ENCODE data around the gene NAALADL2. TPM values are rescaled to one million over a fixed set of nuclear protein-coding genes. Genes with fewer than 3 reads are reported as not detected.

Gene NAALADL2
- total RNA-seq, 1 donor from 2014 or later = 11.5 TPM

DNA sequence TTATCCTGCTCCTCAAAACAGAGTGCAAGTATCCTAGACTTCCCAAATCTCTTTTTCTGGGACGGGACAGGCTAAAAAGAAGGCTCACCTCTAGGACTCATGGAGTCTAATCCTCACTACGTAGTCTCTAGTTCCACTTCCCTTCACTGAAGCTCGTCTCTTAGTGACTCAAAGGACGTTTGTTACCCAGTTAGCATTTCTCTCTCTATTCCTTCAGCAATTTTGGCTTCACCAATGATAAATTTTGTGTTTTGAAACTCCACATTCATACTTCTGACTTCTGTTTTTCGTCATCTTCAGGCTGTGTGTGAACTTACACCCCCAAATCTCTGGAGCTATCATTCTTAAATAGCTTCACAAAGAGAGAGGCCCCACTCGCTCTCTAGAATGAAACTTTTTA is 627.1 kb downstream of the NAALADL2 start:
- H3K27me3 Mint-ChIP-seq (ENCODE audit: insufficient read depth, low read depth) = no peaks in the 10 kb centered on the region
- Histone ChIP-seq H3K9me3 (ENCODE audit: low read depth) (no peaks in the 10 kb centered on the region), H3F3A (ENCODE audit: low read depth) (no peaks in the 10 kb centered on the region), H3K4me3 (no peak overlapping the region), H3K4me1 (no peaks in the 10 kb centered on the region), H4K20me1 (ENCODE audit: low read depth) (no peaks in the 10 kb centered on the region), H3K9ac (no peak overlapping the region), H3K36me3 (no peaks in the 10 kb centered on the region), H3K79me2 (ENCODE audit: low read depth) (no peaks in the 10 kb centered on the region), H3K4me2 (no peak overlapping the region), H2AFZ (replicated peaks) (no peak overlapping the region), H3K27ac (no peak overlapping the region), H3K27me3 (no peaks in the 10 kb centered on the region)
- H3K36me3 Mint-ChIP-seq = no peaks in the 10 kb centered on the region
- no peak overlapping the region for H3K27ac Mint-ChIP-seq
- H3K4me1 Mint-ChIP-seq = no peaks in the 10 kb centered on the region
- TF ChIP-seq, protein P1, sequence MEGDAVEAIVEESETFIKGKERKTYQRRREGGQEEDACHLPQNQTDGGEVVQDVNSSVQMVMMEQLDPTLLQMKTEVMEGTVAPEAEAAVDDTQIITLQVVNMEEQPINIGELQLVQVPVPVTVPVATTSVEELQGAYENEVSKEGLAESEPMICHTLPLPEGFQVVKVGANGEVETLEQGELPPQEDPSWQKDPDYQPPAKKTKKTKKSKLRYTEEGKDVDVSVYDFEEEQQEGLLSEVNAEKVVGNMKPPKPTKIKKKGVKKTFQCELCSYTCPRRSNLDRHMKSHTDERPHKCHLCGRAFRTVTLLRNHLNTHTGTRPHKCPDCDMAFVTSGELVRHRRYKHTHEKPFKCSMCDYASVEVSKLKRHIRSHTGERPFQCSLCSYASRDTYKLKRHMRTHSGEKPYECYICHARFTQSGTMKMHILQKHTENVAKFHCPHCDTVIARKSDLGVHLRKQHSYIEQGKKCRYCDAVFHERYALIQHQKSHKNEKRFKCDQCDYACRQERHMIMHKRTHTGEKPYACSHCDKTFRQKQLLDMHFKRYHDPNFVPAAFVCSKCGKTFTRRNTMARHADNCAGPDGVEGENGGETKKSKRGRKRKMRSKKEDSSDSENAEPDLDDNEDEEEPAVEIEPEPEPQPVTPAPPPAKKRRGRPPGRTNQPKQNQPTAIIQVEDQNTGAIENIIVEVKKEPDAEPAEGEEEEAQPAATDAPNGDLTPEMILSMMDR (IDR thresholded peaks at IDR 0.05) = no peak
- TF ChIP-seq EZH2 (IDR thresholded peaks at IDR 0.05) = no peak
- TF ChIP-seq EZH2phosphoT487 (IDR thresholded peaks at IDR 0.05) = no peak
- no peak for DNase-seq (ENCODE audit: low spot score)
- no peaks in the 10 kb centered on the region for H3K9me3 Mint-ChIP-seq
- H3K4me3 Mint-ChIP-seq = no peak overlapping the region

GRCh38 chr3:175489406-175489805 is 630.3 kb downstream of the NAALADL2 start:
- H3K36me3 Mint-ChIP-seq = no peaks in the 10 kb centered on the region
- Histone ChIP-seq H3K9me3 (ENCODE audit: low read depth) (no peaks in the 10 kb centered on the region), H3K4me3 (no peak overlapping the region), H4K20me1 (ENCODE audit: low read depth) (no peaks in the 10 kb centered on the region), H3K27me3 (no peaks in the 10 kb centered on the region), H3K79me2 (ENCODE audit: low read depth) (no peaks in the 10 kb centered on the region), H3K4me2 (no peak overlapping the region), H2AFZ (replicated peaks) (no peak overlapping the region), H3K4me1 (no peaks in the 10 kb centered on the region), H3K9ac (no peak overlapping the region), H3F3A (ENCODE audit: low read depth) (no peaks in the 10 kb centered on the region), H3K27ac (no peak overlapping the region), H3K36me3 (no peaks in the 10 kb centered on the region)
- H3K27me3 Mint-ChIP-seq (ENCODE audit: insufficient read depth, low read depth) = no peaks in the 10 kb centered on the region
- DNase-seq (ENCODE audit: low spot score) = no peak
- TF ChIP-seq EZH2phosphoT487 (IDR thresholded peaks at IDR 0.05) = no peak
- TF ChIP-seq, protein P1 (IDR thresholded peaks at IDR 0.05) = no peak
- TF ChIP-seq EZH2 (IDR thresholded peaks at IDR 0.05) = no peak
- H3K9me3 Mint-ChIP-seq = no peaks in the 10 kb centered on the region
- no peaks in the 10 kb centered on the region for H3K4me1 Mint-ChIP-seq
- no peak overlapping the region for H3K4me3 Mint-ChIP-seq
- H3K27ac Mint-ChIP-seq = no peak overlapping the region

DNA sequence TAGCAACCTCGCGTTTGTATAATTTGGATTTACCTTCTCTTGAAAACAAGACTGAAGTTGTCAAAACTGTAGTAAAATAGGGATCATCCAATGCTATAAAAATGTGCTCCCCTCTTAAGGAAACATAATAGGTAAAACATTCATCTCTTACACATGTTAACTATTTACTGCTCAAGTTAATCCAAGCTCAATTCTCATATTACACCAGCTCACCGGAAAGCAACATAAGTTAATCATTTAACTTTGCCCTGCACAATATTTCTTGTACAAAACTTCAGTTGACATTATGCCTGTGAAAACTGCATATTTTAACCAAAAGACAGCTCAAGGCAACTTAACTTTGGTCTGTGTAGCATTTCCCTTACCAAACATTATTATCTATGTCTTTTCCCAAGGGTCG is 634.2 kb downstream of the NAALADL2 start:
- Histone ChIP-seq H3K4me3 (no peak overlapping the region), H3K4me2 (no peak overlapping the region), H3K27me3 (no peaks in the 10 kb centered on the region), H3K4me1 (no peaks in the 10 kb centered on the region), H3K9me3 (ENCODE audit: low read depth) (no peaks in the 10 kb centered on the region), H2AFZ (replicated peaks) (no peak overlapping the region), H3K36me3 (no peaks in the 10 kb centered on the region), H4K20me1 (ENCODE audit: low read depth) (no peaks in the 10 kb centered on the region), H3K9ac (no peak overlapping the region), H3K27ac (no peak overlapping the region), H3K79me2 (ENCODE audit: low read depth) (no peaks in the 10 kb centered on the region), H3F3A (ENCODE audit: low read depth) (no peaks in the 10 kb centered on the region)
- TF ChIP-seq EZH2phosphoT487 (IDR thresholded peaks at IDR 0.05) (no peak), EZH2 (IDR thresholded peaks at IDR 0.05) (no peak)
- TF ChIP-seq, protein P1 (IDR thresholded peaks at IDR 0.05) = no peak
- H3K9me3 Mint-ChIP-seq = no peaks in the 10 kb centered on the region
- H3K4me1 Mint-ChIP-seq = no peaks in the 10 kb centered on the region
- no peak overlapping the region for H3K27ac Mint-ChIP-seq
- H3K4me3 Mint-ChIP-seq = no peak overlapping the region
- DNase-seq (ENCODE audit: low spot score) = no peak
- H3K27me3 Mint-ChIP-seq (ENCODE audit: insufficient read depth, low read depth) = no peaks in the 10 kb centered on the region
- H3K36me3 Mint-ChIP-seq = no peaks in the 10 kb centered on the region

Data from neural progenitor cell (in vitro differentiated cells).